GM23338 (cell line): ENCODE results near the gene ELAVL3. TPM values are rescaled to one million over a fixed set of nuclear protein-coding genes. Genes with fewer than 3 reads are reported as not detected.

Experiments used
- ATAC-seq: fragments of 200-7000 bp; cut with Tn5 transposase; 3 replicates; pipeline ENCODE4 v1.9.1; 2020
- DNase-seq: peaks from one replicate; pipeline ENCODE4 v3.0.0-alpha.2; 2015; ENCODE audit warnings: low spot score
- H2AFZ ChIP-seq: fragments of 200-600 bp; sonication (generic); 2 replicates; pipeline ENCODE4 v1.8.0; 2016; ENCODE audit warnings: antibody characterized with exemption, mild to moderate bottlenecking, moderate library complexity
- H3F3A ChIP-seq: fragments of 200-600 bp; sonication (generic); replicated peaks from 2 replicates; pipeline ENCODE4 v1.8.0; 2017; ENCODE audit warnings: antibody characterized with exemption, mixed run types, low read depth
- H3K27ac ChIP-seq: fragments of 200-600 bp; sonication (generic); 2 replicates; pipeline ENCODE4 v1.6.1; 2016; ENCODE audit warnings: low read depth
- H3K27me3 ChIP-seq: fragments of 200-600 bp; sonication (generic); 2 replicates; pipeline ENCODE4 v1.8.0; 2016; ENCODE audit warnings: mild to moderate bottlenecking, mixed run types, moderate library complexity; ENCODE audit not compliant: insufficient read depth
- H3K36me3 ChIP-seq: fragments of 200-600 bp; sonication (generic); 2 replicates; pipeline ENCODE4 v1.8.0; 2016; ENCODE audit warnings: mild to moderate bottlenecking; ENCODE audit not compliant: insufficient read depth
- H3K4me1 ChIP-seq: fragments of 200-600 bp; sonication (generic); 2 replicates; pipeline ENCODE4 v1.8.0; 2016; ENCODE audit warnings: mild to moderate bottlenecking, moderate library complexity; ENCODE audit not compliant: insufficient read depth
- H3K4me2 ChIP-seq: fragments of 200-600 bp; sonication (generic); 2 replicates; pipeline ENCODE4 v1.7.1; 2017; ENCODE audit warnings: mixed run types
- H3K4me3 ChIP-seq: fragments of 200-600 bp; sonication (generic); 2 replicates; pipeline ENCODE4 v1.6.1; 2016; ENCODE audit warnings: mixed run types
- H3K79me2 ChIP-seq: fragments of 200-600 bp; sonication (generic); replicated peaks from 2 replicates; pipeline ENCODE4 v1.8.0; 2017; ENCODE audit warnings: mild to moderate bottlenecking; ENCODE audit not compliant: insufficient read depth
- H3K9me2 ChIP-seq: fragments of 200-600 bp; sonication (generic); 2 replicates; pipeline ENCODE4 v1.8.0; 2017; ENCODE audit not compliant: insufficient read depth
- H4K20me1 ChIP-seq: fragments of 200-600 bp; sonication (generic); replicated peaks from 2 replicates; pipeline ENCODE4 v1.8.0; 2017; ENCODE audit warnings: mild to moderate bottlenecking; ENCODE audit not compliant: insufficient read depth
- H3K27ac Mint-ChIP-seq: 2 replicates; pipeline ENCODE4 v1.8.0; 2020; ENCODE audit warnings: inconsistent platforms, mild to moderate bottlenecking, moderate library complexity, mixed read lengths
- H3K27me3 Mint-ChIP-seq: 3 replicates; pipeline ENCODE4 v1.8.0; 2022; ENCODE audit warnings: low read depth, mild to moderate bottlenecking, moderate library complexity, mixed read lengths, inconsistent platforms; ENCODE audit not compliant: insufficient read depth, poor library complexity
- H3K36me3 Mint-ChIP-seq: 3 replicates; pipeline ENCODE4 v1.8.0; 2021; ENCODE audit warnings: low read depth, mild to moderate bottlenecking, inconsistent platforms, moderate library complexity, mixed read lengths
- H3K4me1 Mint-ChIP-seq: 3 replicates; pipeline ENCODE4 v1.8.0; 2020; ENCODE audit warnings: mild to moderate bottlenecking, inconsistent platforms, mixed read lengths
- H3K4me3 Mint-ChIP-seq: 3 replicates; pipeline ENCODE4 v1.8.0; 2021; ENCODE audit warnings: moderate library complexity, mild to moderate bottlenecking, inconsistent platforms, mixed read lengths
- H3K9me3 Mint-ChIP-seq: 3 replicates; pipeline ENCODE4 v1.8.0; 2020; ENCODE audit warnings: moderate library complexity, mild to moderate bottlenecking, inconsistent platforms, mixed read lengths
- CREB1 ChIP-seq: fragments of 250-450 bp; sonication (Bioruptor Pico); IDR thresholded peaks from 2 replicates; pipeline ENCODE4 v1.5.0; 2020; ENCODE audit warnings: low read depth, mild to moderate bottlenecking, moderate library complexity
- ETS1 ChIP-seq: IDR thresholded peaks from 2 replicates; pipeline ENCODE4 v1.6.1; 2016; ENCODE audit warnings: antibody characterized with exemption
- EZH2 ChIP-seq: fragments of 200-600 bp; sonication (generic); IDR thresholded peaks from one replicate; pipeline ENCODE4 v1.8.0; 2017; ENCODE audit warnings: antibody characterized with exemption, mild to moderate bottlenecking, low read depth; ENCODE audit not compliant: unreplicated experiment
- EZH2phosphoT487 ChIP-seq: fragments of 200-600 bp; sonication (generic); IDR thresholded peaks from one replicate; pipeline ENCODE4 v1.8.1; 2018; ENCODE audit warnings: antibody characterized with exemption; ENCODE audit not compliant: unreplicated experiment
- JUNB ChIP-seq: IDR thresholded peaks from one replicate; pipeline ENCODE4 v1.6.1; 2016; ENCODE audit warnings: antibody characterized with exemption; ENCODE audit not compliant: unreplicated experiment
- POLR2AphosphoS5 ChIP-seq: IDR thresholded peaks from 2 replicates; pipeline ENCODE4 v1.6.1; 2016; ENCODE audit warnings: antibody characterized with exemption, low read depth
- REST ChIP-seq: IDR thresholded peaks from one replicate; pipeline ENCODE4 v1.6.1; 2018; ENCODE audit warnings: antibody characterized with exemption; ENCODE audit not compliant: unreplicated experiment
- STAT1 ChIP-seq: IDR thresholded peaks from one replicate; pipeline ENCODE4 v1.6.1; 2016; ENCODE audit warnings: antibody characterized with exemption; ENCODE audit not compliant: unreplicated experiment
- ZNF114 ChIP-seq: fragments of 250-450 bp; sonication (Bioruptor Pico); IDR thresholded peaks from 2 replicates; pipeline ENCODE4 v1.5.0; 2020; ENCODE audit warnings: mild to moderate bottlenecking, moderate library complexity
- ZNF462 ChIP-seq: fragments of 250-450 bp; sonication (Bioruptor Pico); IDR thresholded peaks from 2 replicates; pipeline ENCODE4 v1.5.0; 2020; ENCODE audit warnings: mild to moderate bottlenecking, moderate library complexity
- polyA plus RNA-seq: library from polyadenylated mRNA; unstranded; fragments of >200 nt; fragmentation: Nextera tagmentation; extraction: Ambion mirVana; gene quantifications from 2 replicates; pipeline ENCODE4 v1.2.1, GENCODE V29; 2016
- total RNA-seq: library from RNA; depleted of rRNA; stranded (reverse); fragments of >200 nt; shearing (Covaris generic); gene quantifications from 2 replicates; pipeline ENCODE4 v1.2.3, GENCODE V29; 2014

ELAVL3 gene
- total and polyA plus RNA-seq, 2 experiments from 2014 or later: 0.45 to 1.2 TPM

GRCh38 chr19:11448410-11448809 is 32.4 kb downstream of the ELAVL3 start:
- H3F3A ChIP-seq: 0 out of 2 replicates have a peak, but pooled peaks cover 2% of the 10 kb centered on the region
- Mint-ChIP-seq H3K27ac (no peak overlapping the region), H3K27me3 (peaks cover 10% of the 10 kb centered on the region), H3K4me3 (no peak overlapping the region), H3K4me1 (peaks cover 21% of the 10 kb centered on the region), H3K9me3 (no peaks in the 10 kb centered on the region; the same call in 2 of the 3 replicates), H3K36me3 (peaks cover 35% of the 10 kb centered on the region)
- no peaks in the 10 kb centered on the region; the same call in none of the 2 replicates for H3K36me3 ChIP-seq
- H4K20me1 ChIP-seq: no peaks in the 10 kb centered on the region
- no peak overlapping the region for H2AFZ ChIP-seq
- no peaks in the 10 kb centered on the region for H3K27me3 ChIP-seq
- no peak overlapping the region for H3K27ac ChIP-seq
- H3K9me2 ChIP-seq: no peaks in the 10 kb centered on the region
- no peaks in the 10 kb centered on the region for H3K79me2 ChIP-seq
- no peak overlapping the region for H3K4me2 ChIP-seq
- peaks cover 26% of the 10 kb centered on the region for H3K4me1 ChIP-seq
- no peak for DNase-seq
- no peak overlapping the region for H3K4me3 ChIP-seq
- TF ChIP-seq CREB1 (no peak), REST (no peak), ETS1 (no peak), EZH2 (no peak)
- no peak for ATAC-seq

- peaks cover 6% of the 10 kb centered on the region for H3K36me3 ChIP-seq
- H3K36me3 Mint-ChIP-seq: peaks cover 42% of the 10 kb centered on the region
- H3K27ac Mint-ChIP-seq: no peak overlapping the region
- TF ChIP-seq JUNB (no peak), ZNF462 (CRISPR knock-in tag) (no peak), POLR2AphosphoS5 (no peak), STAT1 (no peak), EZH2phosphoT487 (no peak), EZH2 (no peak), ZNF114 (CRISPR knock-in tag) (no peak)
These were observed 33.2 kb downstream of the ELAVL3 start for GRCh38 chr19:11447347-11448262.

More at GRCh38 chr19:11447347-11448262, 33.2 kb downstream of the ELAVL3 start:
- Mint-ChIP-seq H3K27me3 (peaks cover 6% of the 10 kb centered on the region), H3K4me3 (no peak overlapping the region), H3K4me1 (peaks cover 15% of the 10 kb centered on the region), H3K9me3 (no peaks in the 10 kb centered on the region; the same call in 2 of the 3 replicates)
- no peak for ATAC-seq
- Histone ChIP-seq H3F3A (0 out of 2 replicates have a peak, but pooled peaks cover 2% of the 10 kb centered on the region), H2AFZ (no peak overlapping the region), H3K4me2 (no peak overlapping the region), H3K4me1 (peaks cover 18% of the 10 kb centered on the region), H3K27ac (no peak overlapping the region), H4K20me1 (no peaks in the 10 kb centered on the region), H3K4me3 (no peak overlapping the region), H3K27me3 (no peaks in the 10 kb centered on the region), H3K79me2 (no peaks in the 10 kb centered on the region), H3K9me2 (no peaks in the 10 kb centered on the region)
- no peak for DNase-seq
